MM.1S (cell line): ENCODE results near the gene PHF21B.

Source experiments
- EZH2 ChIP-seq: fragments of 300-600 bp; sonication (generic); optimal IDR thresholded peaks from 2 replicates; pipeline ENCODE3; 2017; ENCODE audit warnings: low read depth, mild to moderate bottlenecking, antibody characterized with exemption, low read length, mixed read lengths
- EZH2phosphoT487 ChIP-seq: fragments of 300-600 bp; sonication (generic); IDR thresholded peaks from 2 replicates; pipeline ENCODE4 v1.6.1; 2018; ENCODE audit warnings: antibody characterized with exemption, low read length
- TF ChIP-seq, protein P1 (sequence below): fragments of 300-600 bp; sonication (generic); IDR thresholded peaks from 2 replicates; pipeline ENCODE4 v1.5.1; 2016; ENCODE audit warnings: antibody characterized with exemption, low read length, mixed read lengths

GRCh38 chr22:44919691-44920090 is 90.1 kb downstream of the PHF21B start:
- TF ChIP-seq, protein P1, sequence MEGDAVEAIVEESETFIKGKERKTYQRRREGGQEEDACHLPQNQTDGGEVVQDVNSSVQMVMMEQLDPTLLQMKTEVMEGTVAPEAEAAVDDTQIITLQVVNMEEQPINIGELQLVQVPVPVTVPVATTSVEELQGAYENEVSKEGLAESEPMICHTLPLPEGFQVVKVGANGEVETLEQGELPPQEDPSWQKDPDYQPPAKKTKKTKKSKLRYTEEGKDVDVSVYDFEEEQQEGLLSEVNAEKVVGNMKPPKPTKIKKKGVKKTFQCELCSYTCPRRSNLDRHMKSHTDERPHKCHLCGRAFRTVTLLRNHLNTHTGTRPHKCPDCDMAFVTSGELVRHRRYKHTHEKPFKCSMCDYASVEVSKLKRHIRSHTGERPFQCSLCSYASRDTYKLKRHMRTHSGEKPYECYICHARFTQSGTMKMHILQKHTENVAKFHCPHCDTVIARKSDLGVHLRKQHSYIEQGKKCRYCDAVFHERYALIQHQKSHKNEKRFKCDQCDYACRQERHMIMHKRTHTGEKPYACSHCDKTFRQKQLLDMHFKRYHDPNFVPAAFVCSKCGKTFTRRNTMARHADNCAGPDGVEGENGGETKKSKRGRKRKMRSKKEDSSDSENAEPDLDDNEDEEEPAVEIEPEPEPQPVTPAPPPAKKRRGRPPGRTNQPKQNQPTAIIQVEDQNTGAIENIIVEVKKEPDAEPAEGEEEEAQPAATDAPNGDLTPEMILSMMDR: no peak
- TF ChIP-seq EZH2: no peak
- TF ChIP-seq EZH2phosphoT487: no peak
